Inferior parietal cortex (tissue), 1 donor: ENCODE data around the gene MED22.

Experiments
- DNase-seq: peaks from one replicate; pipeline ENCODE4 v3.0.0-alpha.2; 2016; ENCODE audit errors: extremely low spot score

Gene MED22

GRCh38 chr9:133355881-133356357 lies 8.0 kb upstream of the MED22 start:
- DNase-seq, result no peak

- DNase-seq, result no peak
These were observed 6.8 kb upstream of the MED22 start for GRCh38 chr9:133354766-133355165.

- no peak for DNase-seq
These were observed 5.6 kb upstream of the MED22 start for GRCh38 chr9:133353548-133353947.

- no peak for DNase-seq
These were observed 4.9 kb upstream of the MED22 start for GRCh38 chr9:133352635-133353340.

GRCh38 chr9:133351908-133352634 lies 4.1 kb upstream of the MED22 start:
- no peak for DNase-seq

- DNase-seq, result no peak
These were observed 3.6 kb upstream of the MED22 start for GRCh38 chr9:133351526-133351907.

- no peak for DNase-seq
These were observed 2.2 kb upstream of the MED22 start for GRCh38 chr9:133349965-133350616.

GRCh38 chr9:133348718-133349573 lies 1.0 kb upstream of the MED22 start:
- DNase-seq, result no peak

- DNase-seq, result no peak
These were observed 381 bp downstream of the MED22 start for GRCh38 chr9:133347515-133347984.

GRCh38 chr9:133346021-133346785 lies 1.7 kb downstream of the MED22 start:
- no peak for DNase-seq

GRCh38 chr9:133345596-133345995 lies 2.3 kb downstream of the MED22 start:
- DNase-seq, result no peak

- DNase-seq, result no peak
These were observed 3.0 kb downstream of the MED22 start for GRCh38 chr9:133344979-133345378.

- no peak for DNase-seq
These were observed 3.9 kb downstream of the MED22 start for GRCh38 chr9:133344071-133344470.

GRCh38 chr9:133342570-133342969 lies 5.4 kb downstream of the MED22 start:
- DNase-seq, result no peak

- no peak for DNase-seq
These were observed 5.9 kb downstream of the MED22 start for GRCh38 chr9:133342069-133342406.

- no peak for DNase-seq
These were observed 6.4 kb downstream of the MED22 start for GRCh38 chr9:133341369-133342068.

GRCh38 chr9:133340916-133341315 lies 7.0 kb downstream of the MED22 start:
- DNase-seq, result no peak

GRCh38 chr9:133340256-133340655 lies 7.7 kb downstream of the MED22 start:
- no peak for DNase-seq

- no peak for DNase-seq
These were observed 8.3 kb downstream of the MED22 start for GRCh38 chr9:133339641-133340040.
